ENCODE measurements around the gene UFM1.

GRCh38 chr13:38316129-38316528, 33.5 kb upstream of the UFM1 start:
- TF ChIP-seq FOS (IDR thresholded peaks at IDR 0.05; ENCODE audit: borderline replicate concordance, insufficient read depth, low read length): no peak
- TF ChIP-seq CTCF (IDR thresholded peaks at IDR 0.05; ENCODE audit: extremely low read depth in 1 of 2, insufficient read depth in 1 of 2, low read depth in 1 of 2, low read length in 2 of 2): no peak
- TF ChIP-seq EZH2 (IDR thresholded peaks at IDR 0.05; ENCODE audit: borderline replicate concordance, low read depth, low read length, severe bottlenecking): no peak
- no peak for TF ChIP-seq MAX (IDR thresholded peaks at IDR 0.05; ENCODE audit: insufficient read depth, insufficient read length)
- TF ChIP-seq POLR2AphosphoS5 (IDR thresholded peaks at IDR 0.05; ENCODE audit: insufficient read depth, low read depth, low read length): no peak
- TF ChIP-seq POLR2A (IDR thresholded peaks at IDR 0.05; ENCODE audit: low read depth, low read length): no peak
- no peak for TF ChIP-seq MYC (IDR thresholded peaks at IDR 0.05; ENCODE audit: low read depth, low read length)

All from endothelial cell of umbilical vein (primary cell).